GM12878 (cell line): ENCODE measurements around the gene OTOS.

Experiments
- BHLHE40 ChIP-seq, 2 experiments: fragments of 450-650 bp in 1 of 2; IDR thresholded peaks; 2 replicates each; pipeline ENCODE4 v1.6.1; 2011 to 2017; ENCODE audit warnings: low read depth in 2 of 2, borderline replicate concordance in 1 of 2, improper control_type of control experiment in 1 of 2, low read length in 1 of 2, mild to moderate bottlenecking in 1 of 2
- RFX5 ChIP-seq: IDR thresholded peaks from 2 replicates; pipeline ENCODE4 v1.6.1; 2011; ENCODE audit warnings: low read depth, low read length, improper control_type of control experiment

- TF ChIP-seq RFX5: no peak
- TF ChIP-seq BHLHE40 (IDR thresholded peaks at IDR 0.05; ENCODE audit: borderline replicate concordance in 1 of 2, low read depth in 2 of 2, low read length in 1 of 2): no peak
Observed at GRCh38 chr2:240161087-240161750, 20.8 kb upstream of the OTOS start.
